ENCODE data around the gene NRF1.

DNA sequence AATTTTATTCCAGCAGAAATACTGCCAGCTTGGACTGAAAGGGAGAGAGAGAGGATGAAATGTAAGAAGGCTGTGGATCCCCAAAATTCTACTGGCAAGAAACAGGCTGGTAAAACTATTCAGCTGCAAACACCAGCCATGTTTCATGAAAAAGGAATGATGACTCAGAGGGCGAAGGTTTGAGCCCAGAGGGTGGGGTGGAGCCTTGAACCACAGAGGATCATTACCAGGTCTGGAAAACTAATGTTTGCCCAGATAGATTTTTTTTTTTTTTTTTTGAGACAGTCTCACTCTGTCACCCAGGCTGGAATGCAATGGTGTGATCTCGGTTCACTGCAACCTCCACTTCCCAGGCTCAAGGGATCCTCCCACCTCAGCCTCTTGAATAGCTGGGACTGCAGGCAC is 41.7 kb upstream of the NRF1 start:
- TF ChIP-seq CTCF (IDR thresholded peaks at IDR 0.05) (no peak), POLR2A (IDR thresholded peaks at IDR 0.05) (no peak)

Measured in adrenal gland (tissue), 5 donors.